Activated T-cell treated with anti-CD3 and anti-CD28 coated beads, Interleukin-2, amount 50 U/mL, for 4 hours (primary cell): ENCODE data around the gene SPATA13. TPM values are rescaled to one million over a fixed set of nuclear protein-coding genes. Genes with fewer than 3 reads are reported as not detected.

Experiments
- ATAC-seq, 2 donors: fragments of 200-7000 bp; cut with Tn5 transposase; one replicate each; pipeline ENCODE4 v1.10.0; 2021
- DNase-seq: peaks from one replicate; pipeline ENCODE4 v3.0.0-alpha.2; 2020
- H3K27me3 Mint-ChIP-seq: one replicate; pipeline ENCODE4 v1.8.0; 2021; ENCODE audit warnings: low read depth, mixed read lengths
- H3K36me3 Mint-ChIP-seq: one replicate; pipeline ENCODE4 v1.8.0; 2022; ENCODE audit warnings: mixed read lengths; ENCODE audit not compliant: insufficient read depth
- H3K4me1 Mint-ChIP-seq: one replicate; pipeline ENCODE4 v1.8.0; 2021; ENCODE audit warnings: low read depth, mixed read lengths
- H3K4me3 Mint-ChIP-seq: one replicate; pipeline ENCODE4 v1.8.0; 2021; ENCODE audit warnings: mild to moderate bottlenecking, moderate library complexity, mixed read lengths
- H3K9me3 Mint-ChIP-seq: one replicate; pipeline ENCODE4 v1.8.0; 2021; ENCODE audit warnings: mixed read lengths
- total RNA-seq, 3 donors: library from RNA; stranded (reverse); gene quantifications; one replicate each; pipeline ENCODE4 v1.2.1, GENCODE V29; 2021

Gene SPATA13
- total RNA-seq, 3 donors from 2014 or later = 50.3 to 54.0 (median 52.8) TPM

DNA sequence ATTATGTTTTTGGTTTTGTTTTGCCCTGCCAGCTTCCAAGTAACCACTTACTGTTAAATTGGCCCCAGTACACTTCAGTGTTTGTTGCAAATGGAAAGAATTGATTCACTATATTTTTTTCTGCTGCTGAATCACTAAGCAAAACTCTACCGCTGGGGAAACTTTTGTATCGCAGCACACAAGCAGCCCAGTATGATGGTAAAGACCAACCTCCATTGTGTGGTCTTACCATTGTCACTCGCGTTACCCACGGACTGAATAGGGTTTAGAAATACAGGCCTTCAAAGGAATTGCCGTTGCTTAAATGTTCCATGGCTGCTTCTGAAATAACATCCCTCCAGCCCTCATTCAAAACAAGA is 7.9 kb downstream of the SPATA13 start:
- peaks cover 5% of the 10 kb centered on the region for H3K36me3 Mint-ChIP-seq
- DNase-seq (no peak), ATAC-seq (peak; percentile 79 to 89)
- no peaks in the 10 kb centered on the region for H3K9me3 Mint-ChIP-seq
- H3K4me1 Mint-ChIP-seq = peaks cover 4% of the 10 kb centered on the region
- H3K4me3 Mint-ChIP-seq = no peak overlapping the region
- no peaks in the 10 kb centered on the region for H3K27me3 Mint-ChIP-seq

DNA sequence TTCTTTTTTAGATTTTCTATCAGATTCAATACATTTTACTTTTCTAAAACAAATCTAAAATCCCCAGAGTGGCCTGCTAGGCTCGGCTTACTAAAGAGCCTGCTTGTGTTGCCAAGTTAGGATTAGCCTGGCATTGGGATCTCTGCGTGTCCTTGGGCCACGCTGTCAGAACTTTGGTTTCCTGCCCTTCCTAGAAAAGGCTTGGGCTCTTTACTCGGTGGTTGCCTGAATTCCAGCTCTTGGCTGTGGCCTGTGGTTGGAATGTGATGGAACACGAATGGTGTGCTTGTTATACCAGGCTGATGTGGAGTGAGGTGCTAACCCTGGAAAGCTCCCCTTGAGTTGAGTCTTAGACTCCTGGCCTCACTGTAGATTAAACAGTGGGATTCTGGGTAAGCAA is 8.5 kb downstream of the SPATA13 start:
- Mint-ChIP-seq H3K36me3 (peaks cover 5% of the 10 kb centered on the region), H3K4me1 (peaks cover 10% of the 10 kb centered on the region), H3K4me3 (no peak overlapping the region), H3K9me3 (no peaks in the 10 kb centered on the region), H3K27me3 (no peaks in the 10 kb centered on the region)
- DNase-seq = no peak
- ATAC-seq = no peak

DNA sequence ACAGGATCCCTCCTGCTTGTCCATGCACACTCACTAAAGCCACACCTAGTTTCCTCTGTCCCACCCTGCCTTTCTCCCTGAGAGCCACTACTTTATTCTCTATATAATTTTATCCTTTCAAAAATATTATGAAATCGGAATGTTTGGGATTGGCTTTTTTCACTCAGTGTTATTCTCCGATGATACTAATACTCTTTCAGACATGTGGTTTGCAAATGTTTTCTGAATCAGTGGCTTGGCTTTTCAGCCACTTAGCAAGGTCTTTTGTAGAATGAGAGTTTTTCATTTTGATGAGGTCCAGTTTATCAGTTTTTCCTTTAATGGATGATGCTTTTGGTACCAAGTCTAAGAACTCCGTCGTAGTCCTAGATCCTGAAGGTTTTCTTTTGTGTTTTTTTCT is 11.6 kb downstream of the SPATA13 start:
- H3K27me3 Mint-ChIP-seq = no peaks in the 10 kb centered on the region
- peaks cover 3% of the 10 kb centered on the region for H3K36me3 Mint-ChIP-seq
- no peak overlapping the region for H3K4me3 Mint-ChIP-seq
- no peak for DNase-seq
- no peak for ATAC-seq
- no peaks in the 10 kb centered on the region for H3K9me3 Mint-ChIP-seq
- peaks cover 14% of the 10 kb centered on the region for H3K4me1 Mint-ChIP-seq

DNA sequence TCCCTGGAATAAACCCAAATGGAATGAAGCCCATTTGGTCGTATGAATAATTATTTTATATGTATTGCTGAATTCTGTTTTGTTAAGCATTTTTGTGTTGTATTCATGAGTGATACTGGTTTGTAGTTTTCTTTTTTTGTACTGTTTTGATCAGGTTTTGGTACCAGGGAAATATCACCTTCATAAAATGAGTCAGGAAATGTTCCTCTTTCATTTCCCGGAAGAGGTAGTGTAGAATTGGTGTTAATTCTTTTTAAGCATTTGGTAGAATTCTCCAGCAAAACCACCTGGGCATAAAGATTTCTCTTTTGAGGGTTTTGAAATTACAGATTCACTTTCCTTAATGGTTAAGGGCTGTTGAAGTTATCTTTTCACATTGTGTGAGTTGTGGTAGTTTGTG is 13.3 kb downstream of the SPATA13 start:
- Mint-ChIP-seq H3K36me3 (no peaks in the 10 kb centered on the region), H3K4me1 (peaks cover 12% of the 10 kb centered on the region), H3K27me3 (no peaks in the 10 kb centered on the region), H3K4me3 (no peak overlapping the region), H3K9me3 (no peaks in the 10 kb centered on the region)
- DNase-seq (no peak), ATAC-seq (peak; percentile 42 to 55)

DNA sequence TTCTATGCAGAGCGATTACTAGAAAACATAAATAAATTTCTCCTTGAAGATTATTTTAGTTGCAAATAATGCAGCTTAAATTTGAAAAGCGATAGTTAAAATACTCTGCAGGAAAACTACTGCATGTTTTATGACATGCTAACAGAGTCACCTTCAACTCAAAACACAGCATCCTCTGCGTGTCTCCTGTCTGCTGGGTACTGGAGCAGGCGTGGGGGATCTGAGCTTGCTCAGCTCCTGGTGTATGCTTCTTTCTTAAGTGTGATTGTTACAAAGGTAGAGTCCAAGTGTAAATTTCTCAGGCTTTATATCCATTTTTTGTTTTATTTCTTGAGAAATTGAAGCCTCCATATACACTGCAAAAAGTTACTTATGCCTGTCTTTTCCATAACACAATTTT is 15.3 kb downstream of the SPATA13 start:
- Mint-ChIP-seq H3K4me3 (no peak overlapping the region), H3K9me3 (no peaks in the 10 kb centered on the region), H3K36me3 (no peaks in the 10 kb centered on the region), H3K4me1 (peaks cover 15% of the 10 kb centered on the region), H3K27me3 (no peaks in the 10 kb centered on the region)
- no peak for ATAC-seq
- DNase-seq = no peak

DNA sequence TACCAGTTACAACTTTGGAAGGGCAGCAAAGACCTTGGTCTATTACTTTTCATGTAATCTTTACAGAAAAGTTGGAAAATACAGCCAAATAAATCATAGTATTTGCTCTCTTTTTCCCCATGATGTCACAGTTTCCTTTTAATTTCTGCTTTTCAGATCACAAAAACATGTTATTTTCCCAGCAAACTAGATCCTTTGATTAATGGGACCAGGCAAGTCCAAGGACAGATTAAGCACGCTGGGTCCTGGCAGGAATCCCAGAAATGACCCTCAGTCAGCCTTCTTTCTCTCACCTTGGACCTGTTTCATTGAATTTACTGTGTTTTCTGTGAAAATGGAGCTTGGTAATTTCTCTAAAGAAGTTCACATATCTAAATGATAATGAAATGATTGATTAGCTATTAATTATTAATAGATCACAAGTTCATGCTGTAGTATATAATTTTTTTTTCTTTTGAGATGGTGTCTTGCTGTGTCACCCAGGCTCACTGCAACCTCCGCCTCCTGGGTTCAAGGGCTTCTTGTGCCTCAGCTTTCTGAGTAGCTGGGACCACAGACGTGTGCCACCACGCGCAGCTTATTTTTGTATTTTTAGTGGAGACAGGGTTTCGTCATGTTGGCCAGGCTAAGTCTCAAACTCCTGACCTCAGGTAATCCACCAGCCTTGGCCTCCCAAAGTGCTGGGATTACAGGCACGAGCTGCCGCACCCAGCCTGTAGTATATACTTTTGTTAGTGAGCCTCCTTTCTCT is 16.0 kb downstream of the SPATA13 start:
- no peak for ATAC-seq
- Mint-ChIP-seq H3K36me3 (no peaks in the 10 kb centered on the region), H3K4me3 (no peak overlapping the region), H3K27me3 (no peaks in the 10 kb centered on the region), H3K4me1 (peaks cover 15% of the 10 kb centered on the region), H3K9me3 (no peaks in the 10 kb centered on the region)
- DNase-seq = no peak

DNA sequence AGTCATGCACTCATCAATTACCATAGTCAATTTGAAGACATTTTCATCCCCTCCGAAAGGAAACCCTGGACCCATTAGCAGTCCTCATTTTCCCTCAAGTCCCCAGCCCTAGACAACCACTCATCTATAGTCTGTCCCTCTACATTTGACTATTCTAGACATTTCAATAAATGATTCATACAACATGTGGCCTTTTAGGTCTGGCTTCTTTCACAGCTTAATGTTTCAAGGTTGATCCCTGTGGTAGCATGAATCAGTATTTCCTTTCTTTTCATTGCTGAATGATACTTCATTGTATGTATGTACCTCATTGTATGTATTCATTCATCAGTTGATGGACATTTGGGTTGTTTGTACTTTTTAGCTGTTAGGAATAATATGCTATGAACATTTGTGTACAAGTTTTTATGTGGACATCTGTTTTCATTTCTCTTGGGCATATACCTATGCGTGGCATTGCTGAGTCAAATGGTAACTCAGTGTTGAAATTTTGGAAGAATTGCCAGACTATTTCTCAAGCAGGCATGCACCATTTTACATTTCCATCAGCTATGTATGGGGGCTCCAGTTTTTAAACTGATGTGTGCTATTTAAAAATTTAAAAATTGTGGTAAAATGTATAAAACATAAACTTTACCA is 18.4 kb downstream of the SPATA13 start:
- H3K36me3 Mint-ChIP-seq = no peaks in the 10 kb centered on the region
- H3K9me3 Mint-ChIP-seq = peaks cover 3% of the 10 kb centered on the region
- peaks cover 15% of the 10 kb centered on the region for H3K4me1 Mint-ChIP-seq
- H3K4me3 Mint-ChIP-seq = no peak overlapping the region
- ATAC-seq (peak; percentile 90 to 91), DNase-seq (no peak)
- no peaks in the 10 kb centered on the region for H3K27me3 Mint-ChIP-seq

DNA sequence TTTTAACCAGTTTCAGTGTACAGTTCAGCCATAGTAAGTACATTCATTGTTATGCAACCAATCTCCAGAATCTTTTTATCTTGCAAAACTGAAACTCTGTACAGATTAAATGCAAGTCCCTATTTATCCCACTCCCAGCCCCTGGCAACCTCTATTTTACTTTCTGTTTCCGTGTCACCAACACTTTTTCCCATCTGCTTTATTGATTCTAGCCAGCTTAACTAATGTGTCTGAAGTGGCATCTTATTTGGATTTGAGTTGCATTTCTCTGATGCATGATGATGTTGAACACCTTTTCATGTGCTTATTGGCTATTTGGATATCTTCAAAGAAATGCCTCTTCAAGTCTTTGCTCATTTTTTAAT is 18.9 kb downstream of the SPATA13 start:
- Mint-ChIP-seq H3K4me3 (no peak overlapping the region), H3K27me3 (no peaks in the 10 kb centered on the region), H3K9me3 (peaks cover 3% of the 10 kb centered on the region), H3K4me1 (peaks cover 12% of the 10 kb centered on the region), H3K36me3 (no peaks in the 10 kb centered on the region)
- ATAC-seq (no peak), DNase-seq (no peak)

DNA sequence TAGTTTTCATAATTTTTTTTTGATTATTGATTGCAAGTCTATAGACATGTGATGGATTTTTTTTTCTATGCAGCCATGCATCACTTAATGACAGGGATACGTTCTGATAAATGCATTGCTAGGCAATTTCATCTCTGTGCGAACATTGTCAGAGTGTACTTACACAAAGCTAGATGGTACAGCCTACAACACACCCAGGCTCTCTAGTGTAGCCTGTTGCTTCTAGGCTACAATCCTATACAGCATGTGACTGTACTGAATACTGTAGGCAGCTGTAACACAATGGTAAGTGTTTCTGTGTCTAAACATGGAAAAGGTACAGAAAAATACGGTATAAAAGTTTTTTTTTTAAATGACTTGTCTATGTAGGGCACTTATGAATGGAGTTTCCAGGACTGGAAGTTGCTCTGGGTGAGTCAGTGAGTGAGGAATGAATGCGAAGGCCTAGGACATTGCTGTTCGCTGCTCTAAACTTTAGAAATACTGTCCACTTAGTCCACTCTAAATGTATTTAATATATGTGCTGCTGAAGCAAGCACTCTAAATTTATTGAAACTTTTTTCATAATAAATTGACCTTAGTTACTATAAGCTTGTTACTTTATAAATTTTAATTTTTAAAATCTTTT is 20.3 kb downstream of the SPATA13 start:
- Mint-ChIP-seq H3K4me1 (peaks cover 11% of the 10 kb centered on the region), H3K4me3 (no peak overlapping the region), H3K36me3 (no peaks in the 10 kb centered on the region), H3K27me3 (no peaks in the 10 kb centered on the region), H3K9me3 (peaks cover 3% of the 10 kb centered on the region)
- ATAC-seq (no peak), DNase-seq (no peak)

DNA sequence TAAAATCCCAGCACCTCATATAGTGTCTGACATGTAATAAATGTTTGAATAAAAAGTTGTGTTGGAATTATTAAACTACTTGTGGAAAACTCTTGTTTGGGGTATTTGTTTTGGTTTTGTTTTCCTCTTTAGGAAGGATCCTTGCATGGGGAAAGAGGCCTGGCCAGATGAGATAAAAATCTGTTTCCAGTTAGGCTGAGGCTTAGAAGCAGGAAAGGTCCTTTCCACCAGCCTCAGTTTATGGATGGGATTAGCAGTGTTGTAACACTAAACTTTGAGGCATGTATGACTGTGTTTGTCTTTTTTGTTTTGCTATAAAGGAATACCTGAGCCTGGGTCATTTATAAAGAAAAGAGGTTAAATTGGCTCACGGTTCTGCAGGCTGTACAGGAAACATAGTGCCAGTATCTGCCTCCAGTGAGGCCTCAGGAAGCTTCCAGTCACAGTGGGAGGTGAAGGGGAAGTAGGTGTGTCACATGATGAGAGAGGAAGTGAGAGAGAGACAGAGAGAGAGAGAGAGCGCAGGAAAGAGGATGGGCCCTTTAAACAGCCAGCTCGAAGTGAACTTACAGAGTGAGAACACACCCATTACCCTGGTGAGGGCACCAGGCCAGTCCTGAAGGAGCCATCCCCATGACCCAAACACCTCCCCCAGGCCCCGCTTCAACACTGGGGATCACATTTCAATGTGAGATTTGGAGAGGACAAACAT is 21.6 kb downstream of the SPATA13 start:
- no peaks in the 10 kb centered on the region for H3K27me3 Mint-ChIP-seq
- peaks cover 2% of the 10 kb centered on the region for H3K36me3 Mint-ChIP-seq
- H3K4me1 Mint-ChIP-seq = peaks cover 15% of the 10 kb centered on the region
- no peak overlapping the region for H3K4me3 Mint-ChIP-seq
- peaks cover 3% of the 10 kb centered on the region for H3K9me3 Mint-ChIP-seq
- DNase-seq (no peak), ATAC-seq (no peak)

DNA sequence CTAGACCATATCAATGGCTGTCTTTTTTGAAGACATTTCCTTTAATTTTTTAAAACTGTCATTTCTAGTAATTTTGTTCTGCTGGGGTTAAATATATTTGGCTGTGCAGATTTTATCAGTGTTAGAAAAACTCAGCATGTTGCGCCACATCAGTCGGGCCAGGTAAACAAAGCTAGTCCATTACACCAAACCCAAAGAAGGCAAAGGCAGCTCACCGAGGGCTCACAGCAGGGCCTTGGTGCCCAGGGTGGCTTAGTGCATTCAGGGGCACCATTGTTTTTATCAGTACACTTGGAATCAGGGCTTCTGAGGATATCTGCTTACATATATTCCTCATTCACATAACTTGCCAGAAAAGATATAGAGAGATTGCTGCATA is 22.2 kb downstream of the SPATA13 start:
- peaks cover 18% of the 10 kb centered on the region for H3K4me1 Mint-ChIP-seq
- H3K4me3 Mint-ChIP-seq = no peak overlapping the region
- DNase-seq (no peak), ATAC-seq (no peak)
- no peaks in the 10 kb centered on the region for H3K27me3 Mint-ChIP-seq
- H3K36me3 Mint-ChIP-seq = peaks cover 2% of the 10 kb centered on the region
- H3K9me3 Mint-ChIP-seq = peaks cover 3% of the 10 kb centered on the region

DNA sequence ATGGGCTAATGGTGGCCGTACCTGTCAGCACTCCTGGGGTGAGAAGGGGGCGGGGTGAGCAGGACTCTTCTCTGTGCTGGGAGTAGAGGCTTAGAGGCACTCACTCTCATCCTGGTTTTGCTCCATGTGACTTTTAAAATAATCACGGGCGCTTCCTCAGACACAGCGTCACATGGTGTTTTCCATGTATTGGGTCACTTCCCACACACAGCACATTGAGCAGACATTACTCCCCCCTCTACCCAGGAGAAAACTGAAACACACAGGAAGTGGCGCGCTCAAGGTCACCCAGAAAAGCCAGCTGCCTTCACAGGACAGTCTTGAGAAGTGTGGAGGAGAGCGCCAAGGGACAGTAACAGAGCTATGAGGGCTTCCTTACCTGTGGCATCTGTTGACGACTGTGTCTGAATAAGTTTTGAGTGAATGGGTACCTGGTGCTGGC is 23.2 kb downstream of the SPATA13 start:
- Mint-ChIP-seq H3K4me1 (peaks cover 18% of the 10 kb centered on the region), H3K4me3 (no peak overlapping the region), H3K9me3 (peaks cover 3% of the 10 kb centered on the region)

DNA sequence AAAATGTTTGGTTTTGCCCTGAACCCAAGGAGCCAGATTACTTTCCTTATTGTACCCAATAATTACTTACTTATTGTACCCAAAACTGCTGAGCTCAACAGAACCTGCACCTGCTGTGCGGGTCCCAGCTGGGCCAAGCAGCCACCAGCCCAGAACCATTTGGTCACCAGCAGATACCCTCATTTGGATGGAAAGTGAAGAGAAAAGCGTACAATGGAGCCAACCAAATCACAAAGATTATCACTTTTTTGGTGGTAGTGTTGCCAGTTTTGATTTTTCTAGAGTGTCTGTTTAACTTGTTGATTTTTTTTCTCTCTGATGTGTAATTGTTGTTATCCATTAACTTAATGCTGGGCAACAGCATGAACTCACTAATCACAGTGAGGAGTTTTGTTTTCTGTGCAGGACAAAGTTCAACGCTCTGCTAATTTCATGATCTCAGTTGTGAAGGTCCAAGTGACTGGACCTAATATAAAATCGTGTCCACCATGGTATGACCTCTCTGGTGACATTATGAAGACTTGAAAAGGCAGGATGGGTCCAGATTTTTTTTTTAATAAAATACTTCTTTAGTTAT is 23.8 kb downstream of the SPATA13 start:
- Mint-ChIP-seq H3K4me1 (peaks cover 18% of the 10 kb centered on the region), H3K9me3 (peaks cover 3% of the 10 kb centered on the region), H3K36me3 (peaks cover 2% of the 10 kb centered on the region), H3K4me3 (no peak overlapping the region), H3K27me3 (no peaks in the 10 kb centered on the region)
- DNase-seq (no peak), ATAC-seq (no peak)

More for the DNA sequence above, 23.2 kb downstream of the SPATA13 start:
- ATAC-seq (no peak), DNase-seq (no peak)
- Mint-ChIP-seq H3K36me3 (peaks cover 2% of the 10 kb centered on the region), H3K27me3 (no peaks in the 10 kb centered on the region)

DNA sequence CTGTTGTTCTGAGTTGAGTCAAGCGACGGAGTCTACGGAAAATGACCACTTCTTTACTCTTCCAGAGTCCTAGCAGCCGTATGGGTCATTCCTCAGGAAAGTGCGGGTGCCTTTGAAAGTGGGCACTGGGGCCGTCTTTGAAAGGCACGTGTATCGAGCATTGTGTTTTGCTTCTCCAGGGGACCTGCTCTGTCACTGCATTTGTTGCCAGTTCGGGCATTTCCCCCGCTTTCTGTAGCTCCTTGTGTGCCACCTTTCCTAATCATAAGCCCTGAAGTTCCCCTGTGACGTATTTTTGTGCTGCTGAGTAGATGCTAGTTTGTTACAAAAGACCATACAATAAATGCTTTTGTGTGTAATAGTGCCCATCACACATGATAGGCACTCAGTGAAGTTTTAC is 24.4 kb downstream of the SPATA13 start:
- H3K4me1 Mint-ChIP-seq = peaks cover 13% of the 10 kb centered on the region
- peaks cover 2% of the 10 kb centered on the region for H3K36me3 Mint-ChIP-seq
- ATAC-seq (no peak), DNase-seq (no peak)
- H3K4me3 Mint-ChIP-seq = no peak overlapping the region
- no peaks in the 10 kb centered on the region for H3K27me3 Mint-ChIP-seq
- H3K9me3 Mint-ChIP-seq = peaks cover 3% of the 10 kb centered on the region
